GM13977 (cell line): ENCODE data around the gene ACTL7B.

Source experiments
- DNase-seq: peaks from one replicate; pipeline ENCODE4 v3.0.0; 2012; ENCODE audit warnings: low spot score
- in situ Hi-C: fragments of 300-500 bp; cut with MboI; formaldehyde crosslinking; loops from one replicate; pipeline ENCODE4 v1.12.0; 2022; ENCODE audit warnings: low sequenced_read_pairs, low pct_unique_long_range_greater_than_20kb, mixed read lengths, inconsistent platforms; ENCODE audit not compliant: unreplicated experiment
- TF ChIP-seq, protein P1 (sequence below): IDR thresholded peaks from 2 replicates; pipeline ENCODE4 v1.5.1; 2012; ENCODE audit warnings: mild to moderate bottlenecking, control low read depth; ENCODE audit not compliant: insufficient read depth; ENCODE audit errors: extremely low read depth, missing control alignments

ACTL7B gene

GRCh38 chr9:108883085-108883484 lies 27.3 kb upstream of the ACTL7B start:
- no peak for DNase-seq
- TF ChIP-seq, protein P1, sequence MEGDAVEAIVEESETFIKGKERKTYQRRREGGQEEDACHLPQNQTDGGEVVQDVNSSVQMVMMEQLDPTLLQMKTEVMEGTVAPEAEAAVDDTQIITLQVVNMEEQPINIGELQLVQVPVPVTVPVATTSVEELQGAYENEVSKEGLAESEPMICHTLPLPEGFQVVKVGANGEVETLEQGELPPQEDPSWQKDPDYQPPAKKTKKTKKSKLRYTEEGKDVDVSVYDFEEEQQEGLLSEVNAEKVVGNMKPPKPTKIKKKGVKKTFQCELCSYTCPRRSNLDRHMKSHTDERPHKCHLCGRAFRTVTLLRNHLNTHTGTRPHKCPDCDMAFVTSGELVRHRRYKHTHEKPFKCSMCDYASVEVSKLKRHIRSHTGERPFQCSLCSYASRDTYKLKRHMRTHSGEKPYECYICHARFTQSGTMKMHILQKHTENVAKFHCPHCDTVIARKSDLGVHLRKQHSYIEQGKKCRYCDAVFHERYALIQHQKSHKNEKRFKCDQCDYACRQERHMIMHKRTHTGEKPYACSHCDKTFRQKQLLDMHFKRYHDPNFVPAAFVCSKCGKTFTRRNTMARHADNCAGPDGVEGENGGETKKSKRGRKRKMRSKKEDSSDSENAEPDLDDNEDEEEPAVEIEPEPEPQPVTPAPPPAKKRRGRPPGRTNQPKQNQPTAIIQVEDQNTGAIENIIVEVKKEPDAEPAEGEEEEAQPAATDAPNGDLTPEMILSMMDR, result no peak
- in situ Hi-C loops, result no loop called here

DNA sequence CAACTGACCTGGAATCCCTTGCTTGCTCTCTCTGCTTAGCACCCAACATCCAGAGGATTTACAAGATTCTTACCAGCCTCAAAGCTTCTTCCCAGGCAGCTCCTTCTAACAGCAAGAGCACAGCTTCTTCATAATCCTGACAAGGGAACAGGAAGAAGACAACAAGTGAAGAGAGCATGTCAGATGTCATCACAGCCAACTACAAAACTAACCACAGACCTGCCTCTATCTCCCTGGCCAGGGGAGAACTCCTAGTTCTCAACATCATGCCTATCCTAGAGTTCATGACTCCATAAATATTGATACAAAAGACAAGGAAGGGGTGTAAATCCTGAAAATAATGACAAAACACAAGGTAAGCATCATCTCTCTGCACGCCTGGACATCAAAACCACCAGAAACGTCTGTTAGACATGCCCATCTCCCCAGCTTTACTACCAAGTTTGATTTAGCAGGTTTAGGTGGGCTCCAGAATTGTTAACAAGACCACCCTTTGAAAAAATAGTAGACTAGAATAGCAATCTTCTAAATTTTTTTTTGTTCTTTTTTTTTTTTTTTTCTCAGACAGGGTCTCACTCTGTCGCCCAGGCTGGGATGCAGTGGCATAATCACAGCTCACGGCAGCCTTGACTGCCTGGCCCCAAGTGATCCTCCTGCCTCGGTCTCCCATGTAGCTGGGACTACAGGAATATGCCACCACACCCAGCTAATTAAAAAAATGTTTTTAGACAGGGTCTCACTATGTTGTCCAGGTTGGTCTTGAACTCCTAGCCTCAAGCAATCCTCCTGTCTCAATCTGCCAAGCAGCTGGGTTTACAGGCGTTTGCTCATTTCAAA lies 26.5 kb upstream of the ACTL7B start:
- in situ Hi-C loops, result no loop called here
- TF ChIP-seq, protein P1, result no peak
- no peak for DNase-seq

GRCh38 chr9:108880738-108881316 lies 25.0 kb upstream of the ACTL7B start:
- in situ Hi-C loops, result no loop called here
- no peak for DNase-seq
- TF ChIP-seq, protein P1, result no peak

GRCh38 chr9:108877524-108877923 lies 21.7 kb upstream of the ACTL7B start:
- in situ Hi-C loops, result no loop called here
- TF ChIP-seq, protein P1, result no peak

GRCh38 chr9:108876425-108876824 lies 20.6 kb upstream of the ACTL7B start:
- in situ Hi-C loops, result no loop called here
- TF ChIP-seq, protein P1, result no peak
- no peak for DNase-seq

More at GRCh38 chr9:108877524-108877923, 21.7 kb upstream of the ACTL7B start:
- no peak for DNase-seq

- in situ Hi-C loops, result no loop called here
- TF ChIP-seq, protein P1, result no peak
- no peak for DNase-seq
Measured at GRCh38 chr9:108874058-108874788, 18.4 kb upstream of the ACTL7B start.
